AG08395 (cell line): ENCODE data around the gene C19orf73.
"Not testable (repeated sequence)": the region's sequence is repeated elsewhere in the genome, so short reads cannot be mapped to it uniquely, and the experiment has no call there.

Source experiments
- DNase-seq: peaks from one replicate; pipeline ENCODE4 v3.0.0; 2012; ENCODE audit warnings: mixed read lengths, low spot score

Gene C19orf73

GRCh38 chr19:49148784-49149651 is 30.1 kb upstream of the C19orf73 start:
- DNase-seq: peak; percentile 96

GRCh38 chr19:49148044-49148682 is 29.2 kb upstream of the C19orf73 start:
- DNase-seq: no peak

GRCh38 chr19:49146408-49146770 is 27.4 kb upstream of the C19orf73 start:
- not testable (repeated sequence) for DNase-seq

- DNase-seq: peak; percentile 80
Measured at GRCh38 chr19:49145573-49146407, 26.8 kb upstream of the C19orf73 start.

- peak; percentile 98 for DNase-seq
Measured at GRCh38 chr19:49142866-49143335, 24.0 kb upstream of the C19orf73 start.

GRCh38 chr19:49141352-49141751 is 22.4 kb upstream of the C19orf73 start:
- no peak for DNase-seq

GRCh38 chr19:49140951-49141350 is 22.0 kb upstream of the C19orf73 start:
- DNase-seq: no peak

GRCh38 chr19:49136771-49137171 is 17.8 kb upstream of the C19orf73 start:
- peak; percentile 72 for DNase-seq

- no peak for DNase-seq
Measured at GRCh38 chr19:49135686-49136085, 16.7 kb upstream of the C19orf73 start.

- peak; percentile 17 for DNase-seq
Measured at GRCh38 chr19:49133621-49134454, 14.9 kb upstream of the C19orf73 start.

GRCh38 chr19:49132974-49133609 is 14.1 kb upstream of the C19orf73 start:
- DNase-seq: no peak

GRCh38 chr19:49130325-49130724 is 11.4 kb upstream of the C19orf73 start:
- DNase-seq: no peak

GRCh38 chr19:49129238-49129583 is 10.3 kb upstream of the C19orf73 start:
- DNase-seq: no peak

- no peak for DNase-seq
Measured at GRCh38 chr19:49128545-49129237, 9.7 kb upstream of the C19orf73 start.

GRCh38 chr19:49127674-49128544 is 9.0 kb upstream of the C19orf73 start:
- peak; percentile 100 for DNase-seq

GRCh38 chr19:49127225-49127624 is 8.3 kb upstream of the C19orf73 start:
- DNase-seq: not testable (repeated sequence)

- DNase-seq: no peak
Measured at GRCh38 chr19:49126575-49126974, 7.6 kb upstream of the C19orf73 start.

GRCh38 chr19:49125025-49125731 is 6.2 kb upstream of the C19orf73 start:
- no peak for DNase-seq

- DNase-seq: not testable (repeated sequence)
Measured at GRCh38 chr19:49123285-49123684, 4.3 kb upstream of the C19orf73 start.
